ENCODE measurements around the gene LGR6.
A peak's percentile ranks its signal among the peaks of the same experiment; 100 is the strongest.

The LGR6 gene

DNA sequence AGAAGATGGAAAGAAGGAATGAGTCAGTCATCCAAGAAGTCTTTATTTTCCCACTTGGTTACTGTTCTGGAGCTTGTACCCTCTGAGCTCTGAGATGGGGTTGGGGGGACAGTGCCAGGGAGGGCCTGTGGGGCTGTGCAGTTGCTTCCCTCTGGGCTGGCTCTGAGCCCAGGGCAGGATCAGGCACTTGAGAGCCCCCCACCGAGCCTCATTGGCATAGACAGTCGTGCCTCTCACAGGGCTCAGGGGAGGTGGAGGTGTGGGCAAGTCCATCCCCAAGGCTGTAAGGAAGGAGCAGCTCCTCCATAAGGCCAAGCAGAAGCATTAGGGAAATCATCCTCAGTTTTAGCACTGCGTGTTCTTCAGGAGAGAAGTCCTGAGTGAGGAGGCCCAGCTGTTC lies 46.6 kb upstream of the LGR6 start:
- ChIA-PET POLR2A (no interaction called here), CTCF (interaction anchor here (0.6 to 3.8 kb wide), 4 partner anchors 12 to 424 kb away, joined by 3 to 25 read pairs (median 5); no protein-coding TSS in a partner anchor)
- TF ChIP-seq, protein P1, sequence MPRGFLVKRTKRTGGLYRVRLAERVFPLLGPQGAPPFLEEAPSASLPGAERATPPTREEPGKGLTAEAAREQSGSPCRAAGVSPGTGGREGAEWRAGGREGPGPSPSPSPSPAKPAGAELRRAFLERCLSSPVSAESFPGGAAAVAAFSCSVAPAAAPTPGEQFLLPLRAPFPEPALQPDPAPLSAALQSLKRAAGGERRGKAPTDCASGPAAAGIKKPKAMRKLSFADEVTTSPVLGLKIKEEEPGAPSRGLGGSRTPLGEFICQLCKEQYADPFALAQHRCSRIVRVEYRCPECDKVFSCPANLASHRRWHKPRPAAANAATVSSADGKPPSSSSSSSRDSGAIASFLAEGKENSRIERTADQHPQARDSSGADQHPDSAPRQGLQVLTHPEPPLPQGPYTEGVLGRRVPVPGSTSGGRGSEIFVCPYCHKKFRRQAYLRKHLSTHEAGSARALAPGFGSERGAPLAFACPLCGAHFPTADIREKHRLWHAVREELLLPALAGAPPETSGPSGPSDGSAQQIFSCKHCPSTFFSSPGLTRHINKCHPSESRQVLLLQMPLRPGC (tag by site-specific recombination; IDR thresholded peaks at IDR 0.05) = no peak
- TF ChIP-seq ZBTB8A (tag by site-specific recombination; IDR thresholded peaks at IDR 0.05) (0 out of 2 replicates have a peak, but pooled peaks have one; percentile 15), ZFP37 (tag by site-specific recombination; IDR thresholded peaks at IDR 0.05) (no peak), ZNF112 (tag by site-specific recombination; IDR thresholded peaks at IDR 0.05) (no peak), GLIS1 (tag by site-specific recombination; IDR thresholded peaks at IDR 0.05) (peak; percentile 90), ZNF16 (tag by site-specific recombination; IDR thresholded peaks at IDR 0.05; ENCODE audit: low read depth) (no peak)
- TF ChIP-seq, protein P2, sequence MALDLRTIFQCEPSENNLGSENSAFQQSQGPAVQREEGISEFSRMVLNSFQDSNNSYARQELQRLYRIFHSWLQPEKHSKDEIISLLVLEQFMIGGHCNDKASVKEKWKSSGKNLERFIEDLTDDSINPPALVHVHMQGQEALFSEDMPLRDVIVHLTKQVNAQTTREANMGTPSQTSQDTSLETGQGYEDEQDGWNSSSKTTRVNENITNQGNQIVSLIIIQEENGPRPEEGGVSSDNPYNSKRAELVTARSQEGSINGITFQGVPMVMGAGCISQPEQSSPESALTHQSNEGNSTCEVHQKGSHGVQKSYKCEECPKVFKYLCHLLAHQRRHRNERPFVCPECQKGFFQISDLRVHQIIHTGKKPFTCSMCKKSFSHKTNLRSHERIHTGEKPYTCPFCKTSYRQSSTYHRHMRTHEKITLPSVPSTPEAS (tag by site-specific recombination; IDR thresholded peaks at IDR 0.05) = no peak
- TF ChIP-seq, protein P3, sequence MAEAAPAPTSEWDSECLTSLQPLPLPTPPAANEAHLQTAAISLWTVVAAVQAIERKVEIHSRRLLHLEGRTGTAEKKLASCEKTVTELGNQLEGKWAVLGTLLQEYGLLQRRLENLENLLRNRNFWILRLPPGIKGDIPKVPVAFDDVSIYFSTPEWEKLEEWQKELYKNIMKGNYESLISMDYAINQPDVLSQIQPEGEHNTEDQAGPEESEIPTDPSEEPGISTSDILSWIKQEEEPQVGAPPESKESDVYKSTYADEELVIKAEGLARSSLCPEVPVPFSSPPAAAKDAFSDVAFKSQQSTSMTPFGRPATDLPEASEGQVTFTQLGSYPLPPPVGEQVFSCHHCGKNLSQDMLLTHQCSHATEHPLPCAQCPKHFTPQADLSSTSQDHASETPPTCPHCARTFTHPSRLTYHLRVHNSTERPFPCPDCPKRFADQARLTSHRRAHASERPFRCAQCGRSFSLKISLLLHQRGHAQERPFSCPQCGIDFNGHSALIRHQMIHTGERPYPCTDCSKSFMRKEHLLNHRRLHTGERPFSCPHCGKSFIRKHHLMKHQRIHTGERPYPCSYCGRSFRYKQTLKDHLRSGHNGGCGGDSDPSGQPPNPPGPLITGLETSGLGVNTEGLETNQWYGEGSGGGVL (tag by site-specific recombination; IDR thresholded peaks at IDR 0.05) = 0 out of 2 replicates have a peak, but pooled peaks have one; percentile 7
- H3K4me1 ChIP-seq (ENCODE audit: control insufficient read depth, insufficient read depth, low read length) = no peaks in the 10 kb centered on the region; the same call in 1 of the 2 replicates
- peaks cover 0 to 6% of the 10 kb centered on the region in 2 experiments; a peak in 1 of 3 replicates for H3K36me3 ChIP-seq (ENCODE audit: control insufficient read depth in 2 of 2, insufficient read depth in 1 of 2, low read length in 2 of 2)
- H3K9me3 ChIP-seq (ENCODE audit: control insufficient read depth, insufficient read depth, low read depth, low read length) = no peaks in the 10 kb centered on the region
- H3K27ac ChIP-seq (ENCODE audit: extremely low read depth, low read depth, low read length) = no peak overlapping the region
- no peak overlapping the region for H3K4me3 ChIP-seq (ENCODE audit: low read depth, low read length)

DNA sequence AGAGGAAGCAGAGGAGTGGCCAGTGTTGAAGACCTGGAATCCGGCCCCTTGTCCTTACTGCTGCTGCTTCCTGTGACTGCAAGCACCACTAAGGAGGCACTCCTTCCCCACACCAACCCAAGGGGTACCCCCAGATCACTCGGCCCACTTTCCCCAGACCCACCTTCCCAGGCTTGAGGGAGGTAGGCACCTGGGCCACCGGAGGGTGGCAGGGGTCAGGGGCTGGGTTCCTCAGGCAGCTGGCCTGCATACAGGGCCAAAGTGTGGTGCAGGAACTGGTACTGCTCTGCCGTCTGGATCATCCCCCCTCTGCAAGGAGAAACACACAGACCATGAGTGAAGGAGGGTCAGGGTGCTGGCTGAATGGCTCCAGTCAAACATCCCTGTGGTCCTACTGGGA lies 45.2 kb upstream of the LGR6 start:
- Histone ChIP-seq H3K9me3 (ENCODE audit: control insufficient read depth, insufficient read depth, low read depth, low read length) (no peaks in the 10 kb centered on the region), H3K27ac (ENCODE audit: extremely low read depth, low read depth, low read length) (no peak overlapping the region), H3K36me3 (ENCODE audit: control insufficient read depth in 2 of 2, insufficient read depth in 1 of 2, low read length in 2 of 2) (no peaks in the 10 kb centered on the region), H3K4me1 (ENCODE audit: control insufficient read depth, insufficient read depth, low read length) (no peaks in the 10 kb centered on the region; the same call in 1 of the 2 replicates), H3K4me3 (ENCODE audit: low read depth, low read length) (no peak overlapping the region)
- ChIA-PET POLR2A (no interaction called here), CTCF (interaction anchor here (1.1 to 3.8 kb wide), 2 partner anchors 13 to 53 kb away, joined by 6 to 25 read pairs; no protein-coding TSS in a partner anchor)
- TF ChIP-seq ZNF610 (tag by site-specific recombination; IDR thresholded peaks at IDR 0.05; ENCODE audit: borderline replicate concordance) (no peak), ZNF146 (tag by site-specific recombination; IDR thresholded peaks at IDR 0.05) (no peak), ZNF274 (IDR thresholded peaks at IDR 0.05; ENCODE audit: low read length) (no peak), ZNF274 (tag by site-specific recombination; IDR thresholded peaks at IDR 0.05; ENCODE audit: borderline replicate concordance) (no peak), BCL11A (tag by site-specific recombination; IDR thresholded peaks at IDR 0.05; ENCODE audit: low read depth) (no peak), ZNF777 (tag by site-specific recombination; IDR thresholded peaks at IDR 0.05; ENCODE audit: borderline replicate concordance) (no peak), ZNF792 (tag by site-specific recombination; IDR thresholded peaks at IDR 0.05) (no peak), ZNF404 (tag by site-specific recombination; IDR thresholded peaks at IDR 0.05) (no peak), TRIM28 (IDR thresholded peaks at IDR 0.05; ENCODE audit: borderline replicate concordance, low read length) (no peak), ZSCAN18 (tag by site-specific recombination; IDR thresholded peaks at IDR 0.05) (no peak), KLF1 (tag by site-specific recombination; IDR thresholded peaks at IDR 0.05) (no peak), PRDM2 (tag by site-specific recombination; IDR thresholded peaks at IDR 0.05; ENCODE audit: borderline replicate concordance) (no peak), ZNF670 (tag by site-specific recombination; IDR thresholded peaks at IDR 0.05; ENCODE audit: low read depth) (no peak)
- TF ChIP-seq, protein P4, sequence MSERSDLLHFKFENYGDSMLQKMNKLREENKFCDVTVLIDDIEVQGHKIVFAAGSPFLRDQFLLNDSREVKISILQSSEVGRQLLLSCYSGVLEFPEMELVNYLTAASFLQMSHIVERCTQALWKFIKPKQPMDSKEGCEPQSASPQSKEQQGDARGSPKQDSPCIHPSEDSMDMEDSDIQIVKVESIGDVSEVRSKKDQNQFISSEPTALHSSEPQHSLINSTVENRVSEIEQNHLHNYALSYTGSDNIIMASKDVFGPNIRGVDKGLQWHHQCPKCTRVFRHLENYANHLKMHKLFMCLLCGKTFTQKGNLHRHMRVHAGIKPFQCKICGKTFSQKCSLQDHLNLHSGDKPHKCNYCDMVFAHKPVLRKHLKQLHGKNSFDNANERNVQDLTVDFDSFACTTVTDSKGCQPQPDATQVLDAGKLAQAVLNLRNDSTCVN (tag by site-specific recombination; optimal IDR thresholded peaks at IDR 0.05) = no peak
